Heart left ventricle (tissue), 16 donors: ENCODE data around the gene EFCAB7. TPM values are rescaled to one million over a fixed set of nuclear protein-coding genes. Genes with fewer than 3 reads are reported as not detected.

Experiments used
- ATAC-seq, 4 donors: fragments of 200-7000 bp; cut with Tn5 transposase; one replicate each; pipeline ENCODE4 v1.9.1; 2020 to 2022; ENCODE audit warnings: moderate library complexity in 4 of 4, mild to moderate bottlenecking in 3 of 4, moderate number of reproducible peaks in 1 of 4
- DNase-seq, 5 donors: peaks; one replicate each; pipeline ENCODE4 v3.0.0-alpha.2; 2020
- H3K27ac ChIP-seq, 12 donors: fragments of 200-600 bp; sonication (generic) in 4 of 12; one replicate each; pipeline versions ENCODE4 v1.5.0 to v1.8.0; 2016 to 2022; ENCODE audit warnings: mild to moderate bottlenecking in 2 of 12
- H3K27me3 ChIP-seq, 9 donors: fragments of 200-600 bp; sonication (generic) in 2 of 9; one replicate each; pipeline versions ENCODE4 v1.5.1 to v1.8.0; 2016 to 2022; ENCODE audit warnings: mild to moderate bottlenecking in 3 of 9
- H3K36me3 ChIP-seq, 9 donors: fragments of 200-600 bp; sonication (generic) in 2 of 9; one replicate each; pipeline versions ENCODE4 v1.5.0 to v1.8.0; 2018 to 2022; ENCODE audit warnings: mild to moderate bottlenecking in 2 of 9
- H3K4me1 ChIP-seq, 12 donors: fragments of 200-600 bp; sonication (generic) in 4 of 12; one replicate each; pipeline versions ENCODE4 v1.5.0 to v1.8.0; 2016 to 2022; ENCODE audit warnings: mild to moderate bottlenecking in 3 of 12
- H3K4me3 ChIP-seq, 12 donors: fragments of 200-600 bp; sonication (generic) in 4 of 12; one replicate each; pipeline versions ENCODE4 v1.5.0 to v1.8.0; 2017 to 2022; ENCODE audit warnings: mild to moderate bottlenecking in 9 of 12, moderate library complexity in 4 of 12
- H3K9me3 ChIP-seq, 12 donors: fragments of 200-600 bp; sonication (generic) in 4 of 12; one replicate each; pipeline versions ENCODE4 v1.5.0 to v1.8.0; 2016 to 2022; ENCODE audit warnings: mild to moderate bottlenecking in 1 of 12
- POLR2A ChIP-seq, 2 donors: fragments of 450-650 bp; IDR thresholded peaks; one replicate each; pipeline ENCODE4 v1.6.1; 2017; ENCODE audit warnings: antibody characterized with exemption in 2 of 2, mild to moderate bottlenecking in 2 of 2, moderate library complexity in 2 of 2
- WGBS, 4 donors: extraction: QIAGEN DNeasy Blood & Tissue Kit in 2 of 4; methylation state at CpG; one replicate each; pipeline versions ENCODE4 v1.1.5 to v1.1.7; 2013 to 2018; 5-methylcytosine and 5-hydroxymethylcytosine counted together
- intact Hi-C, 10 donors: fragments of 100-400 bp; cut with DNase I; formaldehyde crosslinking; loops; one replicate each; pipeline versions ENCODE4 v1.11.1 to v1.14.2; 2022
- polyA plus RNA-seq, 2 donors: library from polyadenylated mRNA; stranded (reverse); fragments of 200-250 nt; gene quantifications; one replicate each; pipeline ENCODE4 v1.2.3, GENCODE V29; 2013
- total RNA-seq, 9 donors: library from RNA; depleted of rRNA in 2 of 9; stranded (reverse); fragments of >200 nt in 2 of 9; fragmentation: NEBNext Ultra II Directional in 3 of 9; extraction: Animal tissue kit (Norgen Biotek cat#: 25700) in 3 of 9; gene quantifications; one replicate each; pipeline versions ENCODE4 v1.1.0 to v1.2.4, GENCODE V29; 2016 to 2023
- TF ChIP-seq, protein P1 (sequence below), 12 donors: fragments of 200-600 bp; sonication (generic) in 4 of 12; IDR thresholded peaks; one replicate each; pipeline versions ENCODE4 v1.5.0 to v1.8.0; 2018 to 2022; ENCODE audit warnings: antibody characterized with exemption in 12 of 12, mild to moderate bottlenecking in 5 of 12
- donor health status: ischemic (EF 13 %, LVEDD 7.1; RV severe dilation, severe dysfunction).
- donor health status: healthy with polysubstance abuse.
- donor health status: DM: no; HTN: yes; CAD: no.
- donor health status: DM: no; HTN: no; CAD: no.
- donor health status: ischemic (EF 25% LVEDD 6.9; RV normal size, moderate dysfunction).
- donor health status: ischemic (EF 25% LVEDD 5.7; RV mildly dilated, moderate dysfunction).
- donor health status: healthy.
- donor health status: DM: yes; HTN: yes; CAD: no.
- donor health status: ischemic (EF 35%, LVEDD 5.7; RV mildly dilated, moderate dysfunction).
- donor health status: nonischemic (EF 11% LVEDD 7.7; RV severe dilation, severe dysfunction).
- donor health status: DM: yes; HTN: yes; CAD: no.
- donor health status: PGD.
- donor health status: ischemic (EF 29% LVEDD 5.4; RV normal size, mild dysfunction).
- donor health status: nonischemic (EF 23%, LVEDD 6.1; RV moderate dilation, normal function).

The EFCAB7 gene
- total and polyA plus RNA-seq, 11 donors = 3.2 to 10.7 (median 7.3) TPM

DNA sequence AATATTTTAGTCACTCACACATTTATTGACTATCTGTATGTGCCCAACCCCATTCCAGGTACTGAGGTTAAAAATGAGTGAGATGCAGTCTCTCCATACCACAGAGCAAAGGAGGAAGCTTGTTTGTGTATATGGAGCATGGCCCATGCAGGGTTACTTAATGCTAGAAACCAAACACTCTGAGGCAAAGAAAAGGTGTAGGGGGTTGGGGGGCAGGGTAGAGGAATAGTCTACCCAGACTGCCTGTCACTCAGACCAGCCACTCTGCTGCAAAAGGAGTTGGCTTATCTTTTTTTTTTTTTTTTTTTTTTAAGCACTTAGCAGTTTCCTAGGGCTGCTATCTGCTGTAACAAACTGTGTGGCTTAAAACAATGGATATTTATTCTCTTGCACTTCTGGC is 89.6 kb downstream of the EFCAB7 start:
- H3K27me3 ChIP-seq = no peaks in the 10 kb centered on the region
- DNase-seq (no peak), ATAC-seq (peak in 3 of 4 donors; percentile 19 to 22 (median 21))
- peaks cover 0 to 36% (median 6%) of the 10 kb centered on the region in 12 donors for H3K4me1 ChIP-seq
- H3K9me3 ChIP-seq = no peaks in the 10 kb centered on the region
- no peak overlapping the region for H3K4me3 ChIP-seq
- TF ChIP-seq, protein P1, sequence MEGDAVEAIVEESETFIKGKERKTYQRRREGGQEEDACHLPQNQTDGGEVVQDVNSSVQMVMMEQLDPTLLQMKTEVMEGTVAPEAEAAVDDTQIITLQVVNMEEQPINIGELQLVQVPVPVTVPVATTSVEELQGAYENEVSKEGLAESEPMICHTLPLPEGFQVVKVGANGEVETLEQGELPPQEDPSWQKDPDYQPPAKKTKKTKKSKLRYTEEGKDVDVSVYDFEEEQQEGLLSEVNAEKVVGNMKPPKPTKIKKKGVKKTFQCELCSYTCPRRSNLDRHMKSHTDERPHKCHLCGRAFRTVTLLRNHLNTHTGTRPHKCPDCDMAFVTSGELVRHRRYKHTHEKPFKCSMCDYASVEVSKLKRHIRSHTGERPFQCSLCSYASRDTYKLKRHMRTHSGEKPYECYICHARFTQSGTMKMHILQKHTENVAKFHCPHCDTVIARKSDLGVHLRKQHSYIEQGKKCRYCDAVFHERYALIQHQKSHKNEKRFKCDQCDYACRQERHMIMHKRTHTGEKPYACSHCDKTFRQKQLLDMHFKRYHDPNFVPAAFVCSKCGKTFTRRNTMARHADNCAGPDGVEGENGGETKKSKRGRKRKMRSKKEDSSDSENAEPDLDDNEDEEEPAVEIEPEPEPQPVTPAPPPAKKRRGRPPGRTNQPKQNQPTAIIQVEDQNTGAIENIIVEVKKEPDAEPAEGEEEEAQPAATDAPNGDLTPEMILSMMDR (IDR thresholded peaks at IDR 0.05) = no peak
- TF ChIP-seq POLR2A (IDR thresholded peaks at IDR 0.05) = no peak
- no peaks in the 10 kb centered on the region for H3K36me3 ChIP-seq
- intact Hi-C loops = loop anchor here in 1 of 10 donors (10.0 kb wide), 1 partner anchor 522 kb away; no protein-coding TSS in a partner anchor
- no peak overlapping the region for H3K27ac ChIP-seq

- peak in 3 of 5 donors; percentile 34 to 51 (median 45) for DNase-seq
- H3K4me1 ChIP-seq = peaks cover 0 to 32% (median 4%) of the 10 kb centered on the region in 12 donors
Measured at GRCh38 chr1:63615768-63616420, 92.6 kb downstream of the EFCAB7 start.

GRCh38 chr1:63617450-63617849 is 94.1 kb downstream of the EFCAB7 start:
- Histone ChIP-seq H3K4me1 (peaks cover 0 to 38% (median 7%) of the 10 kb centered on the region in 12 donors), H3K27me3 (no peaks in the 10 kb centered on the region), H3K36me3 (no peaks in the 10 kb centered on the region), H3K27ac (no peak overlapping the region), H3K4me3 (no peak overlapping the region), H3K9me3 (no peaks in the 10 kb centered on the region)
- ATAC-seq (no peak), DNase-seq (no peak)
- WGBS, 4 donors = 90 to 95% (median 92%) methylated on average over 6 of the region's 6 CpGs
- intact Hi-C loops = loop anchor here in 9 of 10 donors (2.0 to 10.0 kb wide), 7 partner anchors 70 to 630 kb away; no protein-coding TSS in a partner anchor
- no peak for TF ChIP-seq POLR2A (IDR thresholded peaks at IDR 0.05)
- TF ChIP-seq, protein P1 (IDR thresholded peaks at IDR 0.05) = no peak

More at GRCh38 chr1:63615768-63616420, 92.6 kb downstream of the EFCAB7 start:
- H3K36me3 ChIP-seq = no peaks in the 10 kb centered on the region
- peak; percentile 31 to 70 (median 60) for ATAC-seq
- intact Hi-C loops = loop anchor here in 9 of 10 donors (1.0 to 10.0 kb wide), 8 partner anchors 71 to 631 kb away; no protein-coding TSS in a partner anchor
- TF ChIP-seq, protein P1 (IDR thresholded peaks at IDR 0.05) = peak; percentile 71 to 89 (median 78)
- no peak for TF ChIP-seq POLR2A (IDR thresholded peaks at IDR 0.05)
- 32 to 36% (median 36%) methylated on average over 6 of the region's 6 CpGs for WGBS, 4 donors
- H3K27me3 ChIP-seq = no peaks in the 10 kb centered on the region
- H3K4me3 ChIP-seq = no peak overlapping the region
- no peaks in the 10 kb centered on the region for H3K9me3 ChIP-seq
- H3K27ac ChIP-seq = peak overlapping the region in 2 of 12 donors; percentile 2 to 4

DNA sequence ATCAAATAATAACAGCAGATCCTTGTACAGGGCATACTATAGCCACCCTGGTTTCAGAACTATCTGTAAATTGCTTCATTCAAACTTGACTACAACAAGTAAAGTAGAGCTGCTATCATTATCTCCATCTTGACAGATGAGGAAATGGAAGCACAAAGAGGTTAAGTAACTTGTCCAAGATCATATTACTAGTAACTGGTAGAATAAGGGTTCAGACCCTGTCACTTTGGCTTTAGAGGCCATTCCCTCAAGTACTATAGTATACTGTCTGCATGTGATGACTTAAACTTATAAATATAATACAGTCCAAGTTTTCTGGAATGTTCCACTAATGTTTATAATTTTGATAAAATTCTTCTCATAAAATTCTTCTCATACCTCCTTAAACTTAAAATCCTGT is 94.7 kb downstream of the EFCAB7 start:
- Histone ChIP-seq H3K4me3 (no peak overlapping the region), H3K36me3 (no peaks in the 10 kb centered on the region), H3K27me3 (no peaks in the 10 kb centered on the region), H3K27ac (no peak overlapping the region), H3K9me3 (no peaks in the 10 kb centered on the region), H3K4me1 (peaks cover 0 to 38% (median 7%) of the 10 kb centered on the region in 12 donors)
- intact Hi-C loops = loop anchor here in 7 of 10 donors (5.0 to 10.0 kb wide), 4 partner anchors 69 to 629 kb away; no protein-coding TSS in a partner anchor
- DNase-seq (no peak), ATAC-seq (no peak)
- TF ChIP-seq, protein P1 (IDR thresholded peaks at IDR 0.05) = no peak
- no peak for TF ChIP-seq POLR2A (IDR thresholded peaks at IDR 0.05)
